NCI-H524 (cell line): ENCODE measurements around the gene TEK.

Experiments used
- DNase-seq, 2 experiments: peaks; one replicate each; lab custom pipeline; 2025; lab: John Stamatoyannopoulos, UW

TEK gene

DNA sequence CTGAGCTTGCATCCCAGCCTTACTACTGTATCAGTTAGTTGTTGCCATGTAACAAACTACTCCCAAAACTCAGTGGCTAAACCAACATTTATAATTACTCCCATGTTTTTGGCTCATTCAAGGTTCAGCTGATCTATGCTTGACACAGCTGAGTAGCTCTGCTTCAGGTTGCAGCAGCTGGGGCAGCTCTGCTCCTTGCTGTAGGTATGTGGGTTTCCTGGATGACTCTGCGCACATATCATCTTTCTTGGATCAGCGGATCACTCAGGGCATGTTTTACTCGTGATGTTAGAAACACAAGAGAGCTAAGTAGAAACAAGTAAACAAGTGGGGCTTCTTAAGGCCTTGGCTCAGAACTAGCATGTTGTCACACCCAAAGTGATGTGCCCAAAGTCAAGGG is 15.1 kb downstream of the TEK start:
- no peak for DNase-seq

DNA sequence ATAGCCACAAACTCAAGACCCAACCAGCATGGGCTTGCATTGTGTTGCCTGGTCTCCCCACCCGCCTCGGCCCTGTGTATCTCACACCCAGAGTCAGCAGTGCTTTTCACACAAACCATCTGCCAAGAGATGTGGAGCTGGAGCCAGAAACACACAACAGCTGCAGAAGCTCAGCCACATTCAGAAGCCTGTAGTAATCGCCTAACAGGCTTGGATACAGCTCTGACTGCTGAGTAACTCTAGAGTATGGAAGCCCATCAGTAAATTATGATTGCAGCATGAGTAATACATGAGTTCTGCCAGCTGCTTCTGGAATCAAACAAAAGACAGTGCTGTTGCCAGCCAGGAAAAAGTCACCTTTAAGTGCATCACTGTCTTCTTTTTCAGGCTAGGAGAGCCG is 16.0 kb downstream of the TEK start:
- DNase-seq = no peak

DNA sequence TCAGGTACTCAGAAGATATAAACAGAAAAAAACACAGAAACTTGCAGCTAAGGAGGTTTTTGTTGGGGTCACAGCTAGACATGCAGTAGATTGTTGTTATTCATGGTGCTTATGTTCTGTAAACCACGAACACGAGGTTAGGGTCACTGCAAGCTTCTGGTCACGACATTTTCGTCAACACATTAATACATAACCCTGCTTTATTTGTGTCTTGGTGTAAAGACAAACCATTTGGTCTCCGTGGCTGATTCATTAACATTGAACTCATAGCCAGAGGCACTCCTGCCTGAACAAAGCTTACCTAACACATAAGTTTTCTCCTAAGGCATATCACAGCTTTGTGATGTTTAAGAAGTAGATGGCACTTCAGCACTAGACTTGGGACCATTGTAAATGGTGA is 16.9 kb downstream of the TEK start:
- no peak for DNase-seq

DNA sequence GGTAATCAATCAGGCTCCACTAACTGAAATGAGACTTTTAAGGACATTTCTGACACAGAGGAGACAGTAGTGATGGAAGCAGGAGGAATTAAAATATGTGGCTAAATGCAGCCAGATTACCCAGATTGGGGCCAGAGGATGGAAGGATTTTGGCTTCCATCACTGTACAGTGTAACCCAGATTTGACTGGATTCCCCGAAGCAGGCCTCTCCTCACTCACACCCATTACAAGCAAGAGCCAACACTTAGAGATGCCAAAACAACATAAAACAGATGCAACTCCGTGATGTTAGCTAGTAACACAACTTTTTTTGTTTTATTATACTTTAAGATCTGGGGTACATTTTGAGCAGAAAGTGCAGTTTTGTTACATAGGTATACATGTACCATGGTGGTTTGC is 17.6 kb downstream of the TEK start:
- DNase-seq = no peak

DNA sequence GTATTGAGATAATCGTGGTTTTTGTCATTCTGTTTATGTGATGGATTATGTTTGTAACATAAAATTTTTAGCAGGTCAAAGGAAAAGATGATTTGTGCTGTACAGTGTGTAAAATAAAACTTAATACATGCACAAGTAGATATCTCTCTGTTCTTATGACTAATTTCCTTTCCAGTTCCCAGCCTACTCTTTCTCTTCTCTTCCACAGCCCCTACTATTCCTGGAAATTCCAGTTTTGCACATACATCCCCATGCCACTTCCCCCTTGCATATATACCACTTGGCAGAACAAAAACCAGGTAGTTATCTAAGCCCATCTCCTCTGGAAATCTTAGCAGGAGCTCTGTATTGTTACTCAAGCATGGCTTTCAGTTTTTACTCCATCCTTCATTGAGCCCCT is 20.2 kb downstream of the TEK start:
- DNase-seq = no peak

DNA sequence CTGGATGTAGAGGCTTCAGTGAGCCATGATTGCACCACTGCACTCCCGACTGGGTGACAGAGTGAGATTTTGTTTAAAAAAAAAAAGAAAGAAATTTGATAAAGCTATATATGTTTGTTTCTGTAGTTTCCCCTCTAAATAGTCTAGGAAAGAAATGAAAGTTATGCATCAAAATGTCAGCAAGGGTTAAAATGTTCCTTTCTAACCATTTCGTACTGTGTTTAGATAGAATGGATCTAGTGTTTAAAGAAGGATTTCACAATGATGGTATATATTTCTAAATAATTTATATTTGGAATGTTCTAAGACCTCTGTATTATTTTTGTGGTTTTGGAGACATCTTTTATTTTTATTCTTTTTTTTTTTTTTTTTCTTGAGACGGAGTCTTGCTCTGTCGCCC is 22.7 kb downstream of the TEK start:
- no peak for DNase-seq

DNA sequence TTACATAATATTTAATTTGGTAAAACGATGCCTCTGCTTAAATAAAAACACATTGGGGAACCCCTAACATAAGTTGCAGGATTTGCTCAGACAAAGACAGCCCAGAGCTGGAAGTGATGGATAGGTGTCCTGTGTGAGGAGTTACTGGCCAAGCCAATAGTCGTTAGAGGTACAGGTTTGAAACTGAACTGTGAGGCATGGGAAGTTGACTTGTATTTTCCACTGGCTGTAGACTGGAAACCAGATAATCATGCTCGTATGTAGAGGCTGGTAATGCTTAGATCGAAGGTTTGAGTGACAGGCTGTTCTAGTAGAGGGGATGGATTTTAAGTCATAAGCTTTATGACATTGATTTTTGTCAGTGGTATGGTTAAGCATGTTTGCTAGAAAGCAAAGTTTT is 24.8 kb downstream of the TEK start:
- DNase-seq = no peak

DNA sequence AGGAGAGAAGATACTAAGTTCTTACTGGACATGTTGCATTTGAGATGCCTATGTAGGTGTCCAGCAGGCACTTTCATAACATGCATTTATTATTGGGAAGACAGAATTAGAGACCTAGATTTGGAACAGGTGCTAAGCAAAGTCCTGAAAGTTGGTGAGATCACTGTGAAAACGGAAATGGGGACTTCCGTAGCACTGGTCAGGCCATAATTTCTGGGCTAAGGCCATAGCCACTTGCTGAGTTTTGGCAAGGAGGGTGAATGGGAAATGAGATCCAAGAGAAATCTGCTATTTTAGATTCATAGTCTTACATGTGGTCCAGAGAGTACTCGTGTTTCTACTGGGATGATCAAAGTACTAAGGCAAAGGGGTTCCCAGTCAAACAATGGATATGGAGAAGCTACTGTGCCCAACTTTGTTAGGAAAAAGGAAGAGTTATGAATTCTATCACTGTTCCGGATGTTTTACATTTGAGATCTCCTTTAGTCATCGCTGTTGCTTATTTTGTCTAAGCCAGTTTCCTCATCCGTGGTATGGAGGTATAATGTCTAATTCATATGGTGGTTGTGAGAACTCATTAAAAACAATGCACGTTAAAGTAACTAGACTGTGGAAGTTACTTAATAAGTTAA is 33.4 kb downstream of the TEK start:
- no peak for DNase-seq

DNA sequence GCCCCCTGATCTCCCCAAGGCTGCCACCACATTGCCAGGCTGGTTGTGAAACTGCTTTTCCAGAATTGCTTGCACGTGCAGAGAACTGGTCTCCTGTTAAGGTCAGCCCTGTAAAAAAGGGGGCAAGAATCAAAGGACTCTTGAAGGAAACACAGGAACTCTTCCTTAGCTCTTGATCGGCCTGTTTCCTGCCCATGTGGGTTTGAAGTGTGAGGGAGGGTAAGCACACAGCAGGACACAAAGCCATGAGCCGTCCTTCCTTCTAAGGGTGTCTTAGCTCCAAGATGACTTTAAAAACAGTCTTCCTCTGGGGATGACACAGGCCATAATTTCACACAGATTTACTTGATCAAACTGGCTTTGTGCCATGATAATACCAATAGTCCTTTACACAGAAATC is 36.1 kb downstream of the TEK start:
- DNase-seq = no peak

DNA sequence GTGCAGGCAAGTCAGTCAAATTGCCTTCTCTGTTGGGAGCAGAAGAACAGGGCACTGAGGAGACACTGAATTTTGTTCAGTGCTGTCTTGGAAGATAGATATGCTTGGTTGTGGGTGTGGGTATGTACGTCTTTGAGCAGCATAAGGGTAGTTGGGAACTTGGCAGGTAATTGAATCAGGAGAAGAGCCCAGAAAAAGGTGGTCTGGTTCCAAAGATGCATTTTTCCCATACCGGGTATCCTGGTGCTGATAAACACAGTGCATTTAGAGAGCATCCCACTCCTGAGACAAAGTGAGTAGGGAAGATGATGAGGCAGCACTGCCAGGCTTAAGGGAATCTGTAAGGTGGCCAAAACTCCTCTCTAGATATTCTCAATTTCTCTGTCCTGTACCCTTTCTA is 40.6 kb downstream of the TEK start:
- no peak for DNase-seq

DNA sequence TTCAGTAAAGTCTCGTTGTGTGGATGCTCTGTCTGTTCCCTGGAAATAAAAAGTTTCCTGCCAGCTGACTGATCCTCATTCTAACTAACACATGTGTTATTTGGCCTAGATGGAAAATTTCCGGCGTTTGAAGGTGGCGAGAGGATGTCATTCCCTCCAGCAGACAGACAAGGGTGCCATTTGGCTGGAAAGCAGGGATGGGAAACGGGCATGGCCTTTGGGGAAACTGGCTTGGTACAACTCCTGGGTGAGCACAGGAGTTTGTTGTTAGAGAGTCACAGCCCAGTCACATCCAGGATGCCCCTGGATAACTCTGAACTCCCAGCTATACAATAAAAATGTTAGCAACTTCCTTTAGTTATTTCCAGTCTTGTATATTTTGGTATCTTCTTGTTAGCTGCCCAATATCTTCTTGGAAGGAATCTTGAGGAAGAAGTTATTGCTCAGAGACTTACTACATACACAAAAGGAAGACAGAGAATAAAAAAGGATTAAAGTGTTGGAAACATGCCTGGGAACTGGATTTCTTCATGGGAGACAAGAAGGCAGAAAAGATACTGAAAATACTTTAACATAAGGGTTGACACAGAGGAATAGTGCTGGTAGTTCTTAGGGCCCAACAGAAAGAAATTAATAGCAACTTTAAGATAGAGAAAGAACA is 41.9 kb downstream of the TEK start:
- no peak for DNase-seq

DNA sequence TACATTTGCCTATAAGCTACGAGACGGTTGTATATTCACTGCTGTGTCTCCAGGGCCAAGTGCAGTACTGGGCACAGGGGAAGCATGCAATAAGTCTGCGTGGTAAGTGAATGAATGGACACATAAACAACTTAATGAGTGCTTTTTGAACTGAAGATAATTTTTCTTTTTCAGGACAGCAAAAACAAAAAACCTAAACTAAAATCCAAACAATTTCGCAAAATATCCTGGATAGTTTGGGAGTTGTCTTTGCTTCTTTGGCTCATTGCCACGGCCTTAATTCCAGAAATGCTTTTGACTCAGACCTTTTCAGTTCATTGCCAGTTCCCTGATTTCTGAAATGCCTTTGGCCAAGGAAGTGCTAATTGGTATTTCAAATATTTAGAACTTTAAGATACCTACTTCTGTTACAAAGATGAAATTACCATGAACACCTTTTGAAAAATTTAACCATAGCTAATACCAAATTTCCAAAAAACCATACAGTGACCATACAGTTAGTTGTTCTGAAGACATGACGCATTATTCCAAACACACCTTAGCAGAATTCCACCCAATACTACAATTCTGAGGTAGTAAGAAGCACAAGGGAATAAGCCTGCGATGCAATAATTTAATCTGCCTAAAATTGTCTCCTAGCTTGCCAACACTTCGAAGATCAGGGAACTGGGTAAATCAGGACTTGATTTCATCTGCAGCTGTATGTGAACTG is 42.8 kb downstream of the TEK start:
- DNase-seq = no peak

DNA sequence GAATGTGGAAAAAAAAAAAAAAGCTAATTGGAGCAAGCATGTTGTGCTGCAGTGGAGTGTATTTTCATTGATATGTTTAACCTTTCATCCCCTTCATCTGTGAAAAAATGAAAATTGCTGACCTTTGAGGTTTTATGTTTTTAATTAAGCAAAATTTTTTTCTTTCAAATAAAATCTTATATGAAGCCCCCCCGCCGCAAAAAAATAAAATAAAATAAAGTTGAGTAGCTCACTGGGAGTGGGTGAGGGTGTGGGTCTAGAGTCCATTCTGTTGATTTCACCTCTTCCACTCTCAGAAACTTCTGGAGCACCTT is 43.3 kb downstream of the TEK start:
- DNase-seq = no peak

DNA sequence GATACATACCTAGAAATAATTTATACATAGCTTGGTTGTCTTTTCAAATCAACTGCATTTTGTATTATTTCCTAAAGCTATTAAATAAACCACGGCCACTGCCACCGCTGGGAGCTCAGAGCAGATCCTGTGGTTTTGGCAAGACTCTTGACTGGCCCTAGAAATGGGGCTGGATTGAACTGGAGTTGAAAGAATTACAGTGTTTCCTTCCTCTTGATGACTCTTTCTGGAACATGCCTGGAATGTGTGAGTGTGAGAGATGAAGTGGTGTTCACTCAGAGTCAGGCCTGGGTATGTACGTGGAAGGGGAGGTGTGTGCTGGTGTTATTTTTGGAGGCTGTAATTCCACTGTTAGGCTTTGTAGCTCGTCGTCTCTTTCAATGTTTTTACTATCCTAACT is 45.9 kb downstream of the TEK start:
- no peak for DNase-seq

DNA sequence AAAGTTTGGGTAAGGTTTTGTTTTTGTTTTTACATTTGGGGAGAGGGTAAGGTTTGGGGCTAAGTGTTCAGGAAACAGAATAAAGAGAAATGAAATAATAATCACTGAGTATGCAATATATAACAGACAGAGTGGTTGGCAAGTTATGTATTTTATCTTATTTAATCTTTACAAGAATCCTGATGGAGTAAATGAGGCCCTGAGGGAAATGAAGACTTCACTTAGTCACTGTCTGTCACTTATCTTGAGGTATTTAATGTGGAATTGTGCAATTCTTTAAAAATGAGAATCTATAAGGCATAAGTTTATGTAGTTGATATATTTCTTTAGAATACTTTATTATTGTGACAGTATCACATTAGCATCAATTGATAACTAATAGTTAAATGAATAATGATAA is 48.1 kb downstream of the TEK start:
- no peak for DNase-seq

DNA sequence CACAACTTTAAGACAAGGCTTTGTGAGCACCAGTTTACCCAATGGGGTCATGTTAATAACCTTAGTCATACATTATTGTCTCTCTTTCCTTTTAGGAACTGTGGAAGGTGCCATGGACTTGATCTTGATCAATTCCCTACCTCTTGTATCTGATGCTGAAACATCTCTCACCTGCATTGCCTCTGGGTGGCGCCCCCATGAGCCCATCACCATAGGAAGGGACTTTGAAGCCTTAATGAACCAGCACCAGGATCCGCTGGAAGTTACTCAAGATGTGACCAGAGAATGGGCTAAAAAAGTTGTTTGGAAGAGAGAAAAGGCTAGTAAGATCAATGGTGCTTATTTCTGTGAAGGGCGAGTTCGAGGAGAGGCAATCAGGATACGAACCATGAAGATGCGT is 48.7 kb downstream of the TEK start:
- DNase-seq = no peak

DNA sequence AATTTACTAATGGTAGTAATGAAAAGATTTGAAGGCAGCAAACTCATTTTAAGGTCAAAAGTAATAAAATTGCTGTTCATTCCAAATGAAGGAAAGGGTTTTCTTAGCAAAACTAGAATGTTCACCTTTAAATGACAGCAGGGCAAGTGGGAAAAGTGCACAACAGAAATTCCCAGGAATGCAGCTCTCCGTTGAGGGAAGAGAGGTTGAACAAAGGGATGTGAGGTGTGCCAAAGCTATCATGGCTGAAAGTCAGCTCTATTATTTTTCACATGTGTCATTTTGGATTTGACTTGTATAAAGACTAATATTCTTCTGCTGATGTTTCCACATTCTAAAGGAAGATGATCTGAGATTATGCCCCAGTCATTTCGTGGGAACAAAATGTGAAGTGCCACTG is 51.6 kb downstream of the TEK start:
- DNase-seq = no peak

DNA sequence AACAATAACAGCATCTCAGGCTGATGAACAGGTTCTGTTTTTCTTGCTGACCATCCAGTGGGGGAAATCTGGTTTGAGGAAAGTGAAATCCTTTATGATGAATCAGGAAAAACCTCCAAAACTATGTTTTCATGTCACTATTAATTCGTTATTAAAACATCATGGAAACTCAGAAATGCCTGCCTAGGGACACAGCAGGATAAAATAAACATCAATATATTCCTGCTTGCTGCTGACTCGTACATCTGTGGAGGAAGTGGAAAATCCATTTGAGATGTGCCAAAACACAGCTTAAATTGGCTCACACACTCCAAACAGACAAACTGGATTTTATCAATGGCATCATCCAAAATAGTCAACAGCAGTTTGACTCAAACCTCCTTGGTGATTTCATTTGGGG is 53.0 kb downstream of the TEK start:
- DNase-seq = no peak

DNA sequence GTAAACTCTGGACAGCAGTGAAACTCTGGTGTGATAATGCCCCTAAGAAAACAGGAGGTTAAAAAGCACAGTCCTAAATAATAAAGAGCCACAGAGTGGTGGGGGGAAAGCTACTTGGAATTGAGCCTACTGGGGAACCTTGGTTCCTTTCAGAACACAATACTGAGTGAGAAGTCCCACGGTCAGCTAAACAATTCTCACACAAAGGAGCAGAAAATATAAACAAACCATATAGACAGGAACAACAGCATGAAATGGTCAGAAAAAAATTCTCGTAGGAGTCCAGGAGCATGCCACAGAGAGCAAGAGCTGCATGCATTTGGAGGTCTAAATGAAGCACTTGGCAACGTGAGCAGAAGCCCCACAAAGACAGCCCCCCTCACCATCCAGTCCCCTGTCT is 56.0 kb downstream of the TEK start:
- DNase-seq = no peak

DNA sequence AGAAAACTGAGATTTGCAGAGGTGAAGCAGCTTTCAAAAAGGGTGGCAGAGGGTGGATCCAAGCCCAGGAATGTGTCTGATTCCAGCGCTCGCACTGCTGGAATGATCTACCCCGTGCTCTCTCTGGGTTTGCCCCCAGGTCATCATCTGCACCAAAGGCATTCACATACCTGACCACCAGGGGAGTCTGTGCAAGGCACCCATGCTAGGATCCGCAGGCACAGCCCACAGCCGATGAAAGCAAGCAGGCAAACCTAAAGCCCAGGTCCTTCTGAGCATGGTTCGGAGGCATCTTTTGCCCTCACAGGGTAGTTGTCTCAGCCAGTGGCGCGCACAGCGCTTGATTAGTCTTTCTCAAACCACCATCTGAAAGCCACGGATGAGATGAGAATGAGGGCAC is 56.6 kb downstream of the TEK start:
- no peak for DNase-seq

DNA sequence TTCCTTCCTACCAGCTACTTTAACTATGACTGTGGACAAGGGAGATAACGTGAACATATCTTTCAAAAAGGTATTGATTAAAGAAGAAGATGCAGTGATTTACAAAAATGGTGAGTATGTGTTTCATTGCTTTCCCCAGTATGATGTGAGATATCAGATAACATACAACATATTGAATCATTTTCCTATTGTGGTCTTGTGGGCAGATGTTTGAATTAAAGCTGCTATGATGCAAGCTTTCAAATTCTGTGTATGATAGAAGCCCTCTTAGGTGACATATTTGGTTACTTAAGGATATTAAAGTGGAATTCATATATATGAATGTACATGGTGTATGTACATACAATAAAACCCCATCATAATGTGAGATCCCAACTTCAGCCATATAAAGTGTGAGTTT is 59.5 kb downstream of the TEK start:
- no peak for DNase-seq

DNA sequence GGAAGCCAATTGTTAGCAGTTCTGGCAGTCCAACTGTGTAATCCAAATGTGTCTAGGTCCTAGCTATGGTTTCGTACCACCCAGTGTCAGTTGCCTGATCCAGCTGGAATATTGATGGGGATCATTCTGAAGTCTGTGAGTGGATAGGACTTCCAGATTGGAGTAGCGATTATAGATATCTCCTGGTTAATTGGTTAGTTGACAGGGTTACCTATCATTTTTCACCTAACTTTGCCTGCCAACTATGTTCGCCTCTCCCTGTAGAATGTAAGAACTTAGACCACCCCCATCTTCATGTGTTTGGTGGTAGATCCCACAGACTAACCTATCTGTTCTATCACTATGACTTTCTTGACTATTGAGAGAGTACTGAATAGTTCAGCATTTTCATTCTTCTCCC is 59.9 kb downstream of the TEK start:
- no peak for DNase-seq

DNA sequence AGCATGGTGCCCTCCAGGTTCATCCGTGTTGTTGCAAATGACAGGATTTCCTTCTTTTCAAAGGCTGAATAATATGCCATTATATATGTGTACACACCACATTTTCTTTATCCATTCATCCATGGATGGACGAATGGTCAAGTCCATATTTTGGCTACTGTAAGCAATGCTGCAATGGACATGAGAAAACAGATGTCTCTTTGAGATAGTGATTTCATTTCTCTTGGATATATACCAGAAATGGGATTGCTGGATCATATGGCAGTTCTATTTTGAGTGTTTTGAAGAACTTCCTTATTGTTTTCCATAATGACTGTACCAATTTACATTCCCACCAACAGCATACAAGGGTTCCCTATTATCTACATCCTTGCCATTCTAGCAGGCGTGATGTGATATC is 67.9 kb downstream of the TEK start:
- no peak for DNase-seq
